Transverse colon (tissue), 4 donors: ENCODE results near the gene CPNE4. TPM values are rescaled to one million over a fixed set of nuclear protein-coding genes. Genes with fewer than 3 reads are reported as not detected.

Experiments
- DNase-seq: peaks from one replicate; pipeline ENCODE4 v3.0.0-alpha.2; 2019
- H3K27ac ChIP-seq, 4 donors: fragments of 200-600 bp; sonication (generic); 2 replicates each; pipeline ENCODE4 v1.5.1; 2016 to 2018; ENCODE audit warnings: inconsistent platforms in 4 of 4
- H3K27me3 ChIP-seq: fragments of 200-600 bp; sonication (generic); 2 replicates; pipeline ENCODE4 v1.5.1; 2017; ENCODE audit warnings: inconsistent platforms
- H3K36me3 ChIP-seq, 4 donors: fragments of 200-600 bp; sonication (generic); 2 replicates each; pipeline ENCODE4 v1.5.1; 2017 to 2019; ENCODE audit warnings: inconsistent platforms in 4 of 4
- H3K4me1 ChIP-seq, 4 donors: fragments of 200-600 bp; sonication (generic); 2 replicates each; pipeline ENCODE4 v1.5.1; 2017 to 2020; ENCODE audit warnings: inconsistent platforms in 4 of 4
- H3K4me3 ChIP-seq, 4 donors: fragments of 200-600 bp; sonication (generic); 1 replicate in 1 of 4; 2 replicates in 3 of 4; pipeline versions ENCODE4 v1.5.1 to v1.6.1; 2017 to 2019; ENCODE audit warnings: inconsistent platforms in 4 of 4
- H3K9me3 ChIP-seq, 2 donors: fragments of 200-600 bp; sonication (generic); 2 replicates each; pipeline ENCODE4 v1.5.1; 2017 to 2019; ENCODE audit warnings: inconsistent platforms in 2 of 2
- EP300 ChIP-seq: sonication (generic); formaldehyde crosslinking; IDR thresholded peaks from one replicate; pipeline ENCODE4 v1.6.1; 2017; ENCODE audit warnings: antibody characterized with exemption, low read depth
- POLR2A ChIP-seq: fragments of 450-650 bp; IDR thresholded peaks from one replicate; pipeline ENCODE4 v1.6.1; 2016; ENCODE audit warnings: antibody characterized with exemption, mild to moderate bottlenecking, moderate library complexity
- POLR2AphosphoS5 ChIP-seq, 3 donors: sonication (generic); formaldehyde crosslinking; IDR thresholded peaks; one replicate each; pipeline ENCODE4 v1.6.1; 2016; ENCODE audit warnings: antibody characterized with exemption in 3 of 3
- WGBS, 2 donors: methylation state at CpG; one replicate each; pipeline ENCODE4 v1.1.5; 2018; ENCODE audit warnings: low coverage in 1 of 2; 5-methylcytosine and 5-hydroxymethylcytosine counted together
- in situ Hi-C, 4 donors: fragments of 200-750 bp; cut with MboI; loops; one replicate each; pipeline versions ENCODE4 v1.15.0 to v1.15.1; 2017; ENCODE audit warnings: low sequenced_read_pairs in 3 of 4, low pct_ligation_motif_present in 1 of 4, low pct_unique_long_range_greater_than_20kb in 1 of 4
- intact Hi-C: fragments of 100-400 bp; cut with DNase I; formaldehyde crosslinking; loops from one replicate; pipeline ENCODE4 v1.15.1; 2023; ENCODE audit warnings: low total_unique reads
- total RNA-seq, 4 donors: library from RNA; depleted of rRNA; stranded (reverse); fragments of >200 nt; gene quantifications; one replicate each; pipeline ENCODE4 v1.1.0, GENCODE V29; 2016
- TF ChIP-seq, protein P1 (sequence below), 5 experiments: fragments of 200-600 bp in 3 of 5; fragments of 450-650 bp in 2 of 5; sonication (generic) in 3 of 5; IDR thresholded peaks; 1 replicate in 2 of 5; 2 replicates in 3 of 5; pipeline ENCODE4 v1.5.1; 2016 to 2017; ENCODE audit warnings: antibody characterized with exemption in 5 of 5, inconsistent platforms in 3 of 5, mild to moderate bottlenecking in 2 of 5, moderate library complexity in 1 of 5

Gene CPNE4
- total RNA-seq, 4 donors from 2014 or later, result 0.16 to 1.5 TPM; not detected in 2

- no peak overlapping the region for H3K27ac ChIP-seq
- no peaks in the 10 kb centered on the region for H3K4me1 ChIP-seq
- H3K9me3 ChIP-seq, result no peaks in the 10 kb centered on the region
- TF ChIP-seq, protein P1, sequence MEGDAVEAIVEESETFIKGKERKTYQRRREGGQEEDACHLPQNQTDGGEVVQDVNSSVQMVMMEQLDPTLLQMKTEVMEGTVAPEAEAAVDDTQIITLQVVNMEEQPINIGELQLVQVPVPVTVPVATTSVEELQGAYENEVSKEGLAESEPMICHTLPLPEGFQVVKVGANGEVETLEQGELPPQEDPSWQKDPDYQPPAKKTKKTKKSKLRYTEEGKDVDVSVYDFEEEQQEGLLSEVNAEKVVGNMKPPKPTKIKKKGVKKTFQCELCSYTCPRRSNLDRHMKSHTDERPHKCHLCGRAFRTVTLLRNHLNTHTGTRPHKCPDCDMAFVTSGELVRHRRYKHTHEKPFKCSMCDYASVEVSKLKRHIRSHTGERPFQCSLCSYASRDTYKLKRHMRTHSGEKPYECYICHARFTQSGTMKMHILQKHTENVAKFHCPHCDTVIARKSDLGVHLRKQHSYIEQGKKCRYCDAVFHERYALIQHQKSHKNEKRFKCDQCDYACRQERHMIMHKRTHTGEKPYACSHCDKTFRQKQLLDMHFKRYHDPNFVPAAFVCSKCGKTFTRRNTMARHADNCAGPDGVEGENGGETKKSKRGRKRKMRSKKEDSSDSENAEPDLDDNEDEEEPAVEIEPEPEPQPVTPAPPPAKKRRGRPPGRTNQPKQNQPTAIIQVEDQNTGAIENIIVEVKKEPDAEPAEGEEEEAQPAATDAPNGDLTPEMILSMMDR (IDR thresholded peaks at IDR 0.05), result no peak
- TF ChIP-seq EP300 (no peak), POLR2AphosphoS5 (IDR thresholded peaks at IDR 0.05) (no peak), POLR2A (no peak)
- no peak overlapping the region for H3K4me3 ChIP-seq
- in situ Hi-C loops, result no loop called here
- DNase-seq, result no peak
- no peaks in the 10 kb centered on the region for H3K27me3 ChIP-seq
- 46 to 50% methylated on average over 3 of the region's 3 CpGs for WGBS, 2 donors
- intact Hi-C loops, result no loop called here
- H3K36me3 ChIP-seq, result no peaks in the 10 kb centered on the region
These were observed 290.0 kb downstream of the CPNE4 start for GRCh38 chr3:131744765-131745164.

GRCh38 chr3:131743126-131743525, 291.7 kb downstream of the CPNE4 start:
- DNase-seq, result no peak
- TF ChIP-seq, protein P1 (IDR thresholded peaks at IDR 0.05), result no peak
- TF ChIP-seq POLR2A (no peak), EP300 (no peak), POLR2AphosphoS5 (IDR thresholded peaks at IDR 0.05) (no peak)
- H3K36me3 ChIP-seq, result no peaks in the 10 kb centered on the region
- in situ Hi-C loops, result no loop called here
- H3K27me3 ChIP-seq, result no peaks in the 10 kb centered on the region
- intact Hi-C loops, result no loop called here
- H3K4me3 ChIP-seq, result no peak overlapping the region
- H3K9me3 ChIP-seq, result no peaks in the 10 kb centered on the region
- H3K4me1 ChIP-seq, result no peaks in the 10 kb centered on the region
- no peak overlapping the region for H3K27ac ChIP-seq

DNA sequence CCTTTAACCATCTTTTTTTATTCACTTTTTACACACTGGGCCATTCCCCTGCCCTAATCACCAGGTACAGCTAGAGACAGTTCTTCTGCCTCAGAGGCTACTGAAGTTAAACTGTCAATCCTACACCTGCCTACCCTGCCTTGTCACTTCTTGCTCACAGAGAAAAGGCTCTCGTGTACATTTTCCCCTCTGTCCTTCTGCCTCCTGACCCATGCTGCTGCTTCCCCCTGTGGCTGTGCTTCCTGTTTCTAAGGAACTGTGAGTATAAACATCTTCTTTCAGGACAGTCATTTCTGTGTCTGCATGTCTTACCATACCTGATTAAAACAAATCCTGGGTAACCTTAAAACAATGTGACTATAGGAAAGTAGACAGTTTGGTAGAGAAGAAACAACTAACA, 295.6 kb downstream of the CPNE4 start:
- Histone ChIP-seq H3K4me1 (no peaks in the 10 kb centered on the region), H3K36me3 (no peaks in the 10 kb centered on the region), H3K27me3 (no peaks in the 10 kb centered on the region), H3K27ac (no peak overlapping the region), H3K9me3 (no peaks in the 10 kb centered on the region), H3K4me3 (no peak overlapping the region)
- 18 to 48% methylated on average over 1 of the region's 1 CpG for WGBS, 2 donors
- no peak for DNase-seq
- TF ChIP-seq, protein P1 (IDR thresholded peaks at IDR 0.05), result no peak
- TF ChIP-seq POLR2A (no peak), EP300 (no peak), POLR2AphosphoS5 (IDR thresholded peaks at IDR 0.05) (no peak)
- in situ Hi-C loops (no loop called here), intact Hi-C loops (no loop called here)

DNA sequence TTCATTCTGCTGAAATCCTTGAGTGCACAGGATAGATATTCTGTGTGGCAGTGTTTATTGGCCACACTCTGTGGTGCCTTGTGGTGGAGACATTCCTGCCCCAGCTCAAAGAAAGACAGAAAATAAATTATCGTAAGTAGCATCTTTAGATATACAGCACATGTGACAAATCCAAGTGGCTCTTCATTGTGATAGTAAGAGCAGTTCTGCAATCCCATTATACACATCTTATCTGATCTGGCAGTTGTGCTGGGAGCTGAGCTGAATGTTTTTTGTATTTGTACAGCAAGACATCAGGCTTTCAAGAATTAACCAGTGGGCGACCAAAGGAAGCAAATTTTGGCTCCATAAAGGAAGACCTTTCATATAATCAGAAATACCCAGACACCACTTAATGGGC, 296.7 kb downstream of the CPNE4 start:
- no peaks in the 10 kb centered on the region for H3K9me3 ChIP-seq
- intact Hi-C loops (no loop called here), in situ Hi-C loops (no loop called here)
- no peaks in the 10 kb centered on the region for H3K27me3 ChIP-seq
- no peaks in the 10 kb centered on the region for H3K36me3 ChIP-seq
- no peak for DNase-seq
- no peak overlapping the region for H3K27ac ChIP-seq
- TF ChIP-seq, protein P1 (IDR thresholded peaks at IDR 0.05), result no peak
- H3K4me1 ChIP-seq, result no peaks in the 10 kb centered on the region
- H3K4me3 ChIP-seq, result no peak overlapping the region
- 69 to 73% methylated on average over 2 of the region's 2 CpGs for WGBS, 2 donors
